ENCODE measurements around the gene ROPN1.
"Not testable (repeated sequence)": the region's sequence is repeated elsewhere in the genome, so short reads cannot be mapped to it uniquely, and the experiment has no call there.

ROPN1 gene

DNA sequence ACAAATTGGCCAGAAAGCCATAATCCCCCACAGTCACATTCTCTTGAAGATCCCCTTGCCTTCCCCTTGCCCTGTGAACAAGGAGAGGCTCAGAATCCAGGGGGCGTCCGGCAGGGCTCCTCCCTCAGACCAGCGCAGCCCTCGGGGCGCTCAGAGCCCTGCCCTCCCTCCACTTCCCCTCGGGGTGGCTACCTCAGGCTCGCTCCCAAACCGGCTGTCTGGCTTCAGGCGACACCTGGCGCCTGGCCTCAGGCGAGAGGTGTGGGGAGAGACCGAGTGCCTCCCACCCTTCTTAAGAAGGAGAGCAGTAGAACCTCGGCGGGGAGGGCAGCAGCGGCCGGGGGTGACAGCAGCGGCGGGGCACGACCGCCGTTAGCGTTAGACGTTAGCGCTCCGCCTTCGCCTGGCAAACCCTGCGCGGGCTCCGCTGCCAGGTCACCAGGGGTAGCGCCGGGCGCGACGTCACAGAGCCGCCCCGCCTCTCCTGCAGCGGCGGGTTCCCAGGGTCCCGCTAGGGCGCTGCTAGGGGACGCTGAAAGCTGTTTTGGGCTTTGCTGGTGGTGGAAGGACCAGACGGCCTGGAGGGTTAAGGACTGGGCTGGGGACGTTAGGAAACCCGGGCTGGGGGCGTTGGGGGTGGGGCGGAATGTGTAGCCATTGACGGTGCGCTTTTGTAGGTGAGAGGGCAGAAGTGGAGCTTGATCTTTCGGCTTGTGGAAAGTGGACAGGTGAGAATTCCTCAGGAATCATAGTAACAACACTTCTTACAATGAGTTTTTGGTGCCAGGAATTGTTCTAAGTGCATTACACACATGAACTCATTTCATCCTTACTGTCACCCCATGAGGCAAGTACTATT is at the start of gene ROPN1:
ROPN1 (minus strand) TSS at position 395 of the 859 bp plus-strand sequence. CDS start 11,643 bp downstream, outside the sequence.
- not testable (repeated sequence) for DNase-seq

DNA sequence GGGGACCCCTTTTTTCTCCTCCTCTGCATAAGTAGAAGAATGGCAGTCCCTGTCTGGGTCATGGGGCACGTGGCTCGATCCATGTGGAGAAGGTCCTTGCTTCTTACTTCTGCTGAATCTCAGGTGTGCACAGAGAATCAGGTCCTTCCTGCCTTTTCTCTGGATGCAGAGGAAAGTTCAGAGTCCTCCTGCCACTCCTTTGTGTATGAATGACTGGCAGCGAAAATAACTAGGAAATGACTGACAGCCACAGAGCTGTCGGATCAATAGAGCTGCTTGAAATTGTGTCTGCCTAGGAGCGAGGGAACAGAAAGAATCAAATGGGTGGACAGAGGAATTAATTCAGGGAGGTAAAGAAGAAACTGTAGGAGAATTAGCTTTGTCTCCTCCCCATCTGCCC is 49.6 kb upstream of the ROPN1 start:
- no peak for DNase-seq

DNA sequence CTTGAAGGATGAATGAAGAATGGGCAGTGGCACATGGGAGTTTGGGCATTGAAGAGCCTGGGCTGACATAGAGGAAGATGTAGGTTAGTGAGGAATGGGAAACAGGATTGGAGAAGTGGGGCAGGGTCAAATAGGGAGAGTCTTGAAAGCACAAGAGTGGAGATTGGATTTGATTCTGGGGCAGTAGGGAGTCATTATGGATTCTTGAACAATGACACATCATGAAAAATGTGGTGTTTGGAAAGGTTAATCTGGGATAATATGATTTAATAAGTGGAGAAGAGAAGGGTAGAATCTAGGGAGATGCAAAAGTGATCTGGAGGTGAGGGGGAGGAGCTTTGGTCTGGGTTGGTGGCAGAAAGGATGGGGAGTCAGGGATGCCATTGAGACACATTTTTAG is 45.4 kb upstream of the ROPN1 start:
- DNase-seq: no peak

DNA sequence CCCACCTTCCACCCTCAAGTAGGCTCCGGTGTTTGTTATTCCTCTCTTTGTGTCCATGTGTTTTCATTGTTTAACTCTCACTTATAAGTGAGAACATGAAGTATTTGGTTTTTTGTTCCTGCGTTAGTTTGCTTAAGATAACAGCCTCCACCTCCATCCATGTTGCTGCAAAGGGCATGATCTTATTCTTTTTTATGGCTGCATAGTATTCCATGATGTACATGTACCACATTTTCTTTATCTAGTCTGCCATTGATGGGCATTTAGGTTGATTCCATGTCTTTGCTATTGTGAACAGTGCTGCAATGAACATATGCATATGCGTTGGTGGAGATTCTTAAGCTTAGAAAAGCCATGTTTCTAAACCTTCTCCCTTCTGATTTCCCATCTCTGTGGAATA is 44.3 kb upstream of the ROPN1 start:
- DNase-seq: not testable (repeated sequence)

DNA sequence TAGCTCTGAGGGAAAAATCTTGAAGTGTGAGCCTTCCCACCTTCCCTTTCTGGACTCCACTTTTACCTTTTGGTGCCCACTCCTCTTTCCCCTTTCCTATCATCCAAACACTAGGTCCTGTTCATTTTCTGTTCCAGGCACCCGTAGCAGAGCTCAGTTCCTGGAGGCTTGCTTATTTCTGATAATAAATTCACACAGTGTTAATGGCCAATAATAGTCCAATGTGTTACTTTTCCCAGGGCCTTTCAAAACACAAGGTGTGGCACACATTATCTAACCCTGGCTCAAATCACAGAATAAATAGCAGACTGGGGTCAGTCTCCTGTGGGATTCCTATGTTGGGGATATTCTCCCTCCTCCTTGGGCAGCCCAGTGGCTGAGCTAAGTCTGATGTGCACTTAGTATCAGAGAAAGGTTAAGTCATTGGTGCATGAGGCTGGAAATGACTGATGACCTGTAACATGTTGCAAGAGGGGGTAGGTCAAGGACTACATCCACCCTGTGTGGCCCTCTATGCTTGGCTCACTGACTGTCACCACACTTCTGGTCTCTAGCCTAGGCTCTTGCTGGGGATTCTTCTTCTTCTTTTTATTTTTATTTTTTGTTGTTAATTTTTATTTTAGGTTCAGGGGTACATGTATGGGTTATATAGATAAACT is 43.7 kb upstream of the ROPN1 start:
- DNase-seq: no peak

DNA sequence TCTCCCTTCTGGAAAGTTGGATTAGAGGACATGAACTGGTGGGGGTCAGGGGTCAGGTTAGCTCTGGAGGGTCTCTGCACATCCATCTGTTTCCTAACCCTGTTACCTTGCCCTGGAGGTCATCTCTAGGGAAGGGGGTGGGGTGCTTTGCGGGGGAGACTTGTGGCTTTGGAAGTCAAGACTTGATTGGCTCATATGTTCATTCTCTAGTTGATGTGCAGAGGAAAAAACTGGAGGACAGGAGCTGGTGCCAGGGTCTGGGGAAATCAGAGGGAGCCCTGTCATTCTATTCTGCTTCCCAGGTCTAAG is 42.9 kb upstream of the ROPN1 start:
- DNase-seq: no peak

DNA sequence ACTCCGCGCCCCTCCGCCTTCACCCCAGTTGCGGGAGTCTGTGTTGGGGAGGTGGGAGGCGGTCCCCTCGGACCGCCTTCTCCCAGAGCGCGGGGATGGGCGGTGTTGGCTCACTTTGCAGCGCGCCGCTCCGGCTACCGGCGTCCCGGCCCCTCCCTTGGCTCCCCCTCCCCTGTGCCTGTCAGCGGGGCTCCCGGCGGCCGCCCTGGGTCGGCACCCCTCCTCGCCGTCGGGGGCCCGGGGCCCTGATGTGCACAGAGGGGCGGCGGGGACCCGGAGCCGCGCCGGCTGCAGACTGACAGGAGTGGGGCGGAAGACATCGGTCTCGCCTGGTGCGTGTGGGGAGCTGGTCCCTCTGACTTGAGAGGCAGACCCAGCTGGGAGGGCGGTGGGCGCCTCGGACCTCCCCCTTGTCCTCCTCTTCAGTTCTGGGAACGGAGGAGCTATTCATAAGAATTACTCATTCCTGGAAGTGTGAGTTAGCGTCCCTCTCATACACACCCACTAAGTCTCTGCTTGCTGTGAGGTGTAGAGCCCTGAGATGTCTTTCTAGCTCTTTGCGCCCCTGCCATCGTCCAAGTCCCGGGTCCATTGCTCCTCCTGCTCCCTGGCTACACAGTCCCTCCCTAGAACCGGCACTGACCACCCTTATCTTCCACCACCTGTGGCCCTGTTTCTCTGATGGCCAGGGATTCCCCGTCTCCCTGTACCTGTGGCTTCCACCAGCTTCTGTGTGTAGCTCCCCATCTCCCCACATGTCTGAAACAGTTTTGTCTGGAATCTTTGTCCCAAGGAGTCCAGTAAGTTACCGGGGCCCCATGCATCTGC is 42.3 kb upstream of the ROPN1 start:
- no peak for DNase-seq

DNA sequence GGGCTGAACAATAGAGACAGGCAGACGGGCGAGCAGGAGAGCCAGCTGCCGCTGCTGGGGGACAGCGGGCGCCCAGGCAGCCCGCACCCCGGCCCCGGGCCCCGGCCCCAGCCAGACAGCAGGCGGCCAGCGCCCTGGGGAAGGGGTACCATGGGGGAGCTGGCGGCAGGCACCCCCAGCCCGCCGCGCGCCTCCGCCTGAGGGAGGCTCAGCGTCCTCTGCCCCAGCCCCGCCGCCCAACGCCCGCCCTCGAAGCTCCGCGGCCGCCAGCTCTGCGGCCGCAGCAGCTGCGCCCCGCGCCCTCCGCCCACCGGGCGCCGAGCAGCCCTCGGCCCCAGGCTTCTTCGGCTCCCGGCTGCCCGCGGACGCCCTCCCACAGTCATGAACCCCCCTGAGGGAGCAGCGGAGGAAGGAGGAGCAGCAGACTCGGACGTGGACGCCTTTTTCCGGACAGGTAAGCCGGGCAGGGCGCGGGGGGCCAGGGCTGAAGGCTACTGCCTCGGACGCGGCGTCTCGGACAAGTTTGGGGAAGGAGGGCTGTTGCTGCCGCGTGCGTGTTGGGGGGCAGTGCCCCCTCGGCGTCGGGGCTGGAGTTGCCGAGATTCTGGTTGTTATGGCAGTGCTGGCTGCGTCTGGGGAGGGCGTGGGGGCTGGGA is 41.6 kb upstream of the ROPN1 start, which contains the start of gene KALRN:
KALRN (plus strand) TSS at position 10 of the 656 bp plus-strand sequence.
- peak; percentile 37 for DNase-seq

DNA sequence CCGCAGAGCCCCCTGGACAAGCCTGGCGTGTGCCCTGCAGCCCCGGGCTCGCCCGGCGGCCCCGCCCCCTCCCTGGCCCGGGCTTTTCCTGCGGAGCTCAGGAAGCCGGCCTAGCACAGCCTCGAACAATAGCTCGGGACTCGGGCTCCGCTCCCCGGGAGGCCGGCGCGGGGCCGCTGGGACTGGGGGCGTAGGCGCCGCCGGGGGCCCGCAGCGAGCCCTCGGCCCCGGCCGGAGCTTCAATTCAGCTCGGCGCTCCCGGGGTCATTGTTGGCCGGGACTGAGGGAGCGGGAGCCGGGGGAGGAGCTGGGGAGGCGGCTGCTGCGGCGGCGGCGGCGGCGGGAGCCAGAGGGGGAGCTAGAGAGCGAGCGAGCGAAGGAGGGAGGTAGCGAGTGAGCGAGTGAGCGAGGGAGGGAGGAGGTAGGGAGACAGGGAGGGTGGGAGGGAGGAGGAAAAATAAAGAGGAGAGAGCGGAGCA is 41.0 kb upstream of the ROPN1 start:
- DNase-seq: peak; percentile 93

DNA sequence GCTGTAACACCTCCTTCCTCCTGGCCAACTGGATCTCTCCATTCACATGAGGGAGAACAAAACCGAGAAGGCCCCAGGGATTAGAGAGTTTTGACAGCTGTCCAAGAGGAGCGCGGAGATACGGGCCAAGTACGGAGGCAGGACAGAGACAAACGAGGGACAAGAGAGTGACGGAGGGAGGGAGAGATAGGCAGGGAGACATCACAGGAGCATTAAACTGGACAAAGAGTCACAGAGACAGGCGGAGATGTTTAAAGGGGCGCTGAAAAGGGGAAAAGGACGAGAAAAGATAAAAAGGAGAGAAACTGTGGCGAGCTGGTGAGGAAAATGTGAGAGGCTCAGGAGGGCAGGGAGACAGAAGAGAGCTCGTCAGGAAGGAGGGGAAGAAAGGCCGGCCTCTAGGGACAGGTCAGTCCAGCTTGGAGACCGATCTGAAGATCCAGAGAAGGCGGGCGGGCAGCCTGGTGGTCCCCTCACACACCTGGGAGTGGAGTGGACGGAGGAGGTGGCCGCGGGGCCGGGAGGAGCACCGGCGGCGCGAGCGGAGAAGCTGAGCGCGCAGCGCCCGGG is 40.5 kb upstream of the ROPN1 start:
- DNase-seq: no peak

DNA sequence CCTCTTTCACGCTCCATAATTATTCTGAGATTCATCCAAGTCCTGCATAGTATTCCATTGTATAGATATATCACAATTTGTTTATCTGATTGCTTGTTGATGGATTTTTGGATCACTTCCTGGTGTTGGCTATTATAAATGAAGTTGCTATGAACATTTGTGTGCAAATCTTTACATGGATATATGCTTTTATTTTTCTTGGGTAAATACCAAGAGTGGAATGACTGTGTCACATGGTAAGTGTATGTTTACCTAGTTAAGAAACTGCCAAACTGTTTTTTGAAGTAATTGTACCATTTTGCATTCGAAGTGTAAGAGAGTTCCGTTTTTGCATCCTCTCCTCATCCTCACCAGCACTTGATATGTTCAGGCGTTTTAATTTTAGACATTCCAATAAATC is 34.6 kb upstream of the ROPN1 start:
- no peak for DNase-seq

DNA sequence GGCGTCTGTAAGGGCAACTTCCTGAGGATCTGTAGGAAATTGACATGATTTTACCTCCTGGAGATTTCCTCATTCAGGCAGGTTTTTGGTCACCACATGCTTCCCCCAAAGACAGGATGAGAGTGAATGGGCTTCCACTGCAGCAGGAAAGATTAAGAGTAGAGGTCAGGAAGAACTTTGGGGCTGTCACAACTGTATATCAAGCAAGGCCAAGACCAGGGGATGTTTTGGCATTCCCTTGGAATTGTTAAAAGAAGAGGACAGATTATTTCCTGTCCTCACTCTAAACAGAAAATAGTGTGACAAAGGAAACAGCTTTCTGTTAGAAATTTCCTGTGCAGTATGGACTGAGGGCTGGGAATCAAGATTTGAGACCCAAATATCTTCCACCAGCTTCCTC is 31.6 kb upstream of the ROPN1 start:
- not testable (repeated sequence) for DNase-seq

DNA sequence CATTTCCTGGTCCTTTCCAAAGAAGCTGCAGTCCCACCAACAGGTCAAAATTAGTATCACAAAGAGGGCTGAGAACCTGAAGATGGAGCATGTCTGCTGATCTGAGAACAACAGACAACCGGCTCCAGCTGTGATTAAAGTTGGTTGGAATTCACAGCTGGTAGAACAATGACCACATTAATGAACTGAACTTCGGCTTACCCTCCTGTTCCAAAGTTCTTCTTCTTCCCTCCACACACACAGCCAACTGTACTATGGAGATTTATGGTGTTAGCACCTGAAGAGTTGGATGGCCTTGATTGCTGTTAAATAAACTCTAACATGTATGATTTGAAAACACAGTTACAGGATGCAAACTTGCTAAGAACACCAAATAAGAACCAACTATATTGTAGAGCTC is 27.4 kb upstream of the ROPN1 start:
- DNase-seq: no peak

DNA sequence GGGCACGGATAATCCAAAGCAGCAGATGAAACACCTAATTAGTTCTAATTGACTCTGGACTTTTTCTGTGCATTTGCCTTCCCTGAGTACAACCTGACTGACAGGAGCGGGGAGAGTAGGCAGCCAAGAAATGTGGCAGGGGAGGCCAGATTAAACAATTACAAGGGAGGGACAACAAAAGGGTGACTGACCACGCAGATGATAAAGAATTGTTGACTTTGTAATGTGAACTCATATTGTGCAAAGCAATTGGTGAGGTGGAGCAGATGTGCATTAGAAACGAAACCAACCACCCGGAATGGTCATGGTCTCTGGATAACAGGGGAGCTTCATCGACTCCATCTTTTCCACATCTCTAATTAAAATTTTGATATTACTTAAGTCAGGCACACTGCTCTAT is 25.6 kb upstream of the ROPN1 start:
- DNase-seq: not testable (repeated sequence)

DNA sequence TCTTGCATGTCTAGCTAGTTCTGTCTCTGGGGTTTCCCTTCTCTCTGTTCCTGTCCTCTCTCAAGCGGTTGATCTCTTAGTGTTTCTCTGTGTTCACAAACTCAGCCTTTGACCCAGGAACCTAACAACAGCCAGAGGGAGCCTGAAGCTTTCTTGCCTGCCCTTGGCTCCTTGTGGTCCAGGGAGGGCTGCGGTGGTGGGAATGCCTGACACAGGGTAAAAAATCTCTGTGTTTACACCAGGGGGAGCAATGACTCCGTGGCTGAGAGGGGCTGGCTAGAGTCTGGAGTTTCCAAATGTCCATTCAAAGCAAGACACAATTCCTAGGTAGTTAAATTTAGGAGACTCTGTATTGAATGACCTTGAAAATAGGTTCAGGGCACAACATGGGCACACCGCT is 24.6 kb upstream of the ROPN1 start:
- not testable (repeated sequence) for DNase-seq

DNA sequence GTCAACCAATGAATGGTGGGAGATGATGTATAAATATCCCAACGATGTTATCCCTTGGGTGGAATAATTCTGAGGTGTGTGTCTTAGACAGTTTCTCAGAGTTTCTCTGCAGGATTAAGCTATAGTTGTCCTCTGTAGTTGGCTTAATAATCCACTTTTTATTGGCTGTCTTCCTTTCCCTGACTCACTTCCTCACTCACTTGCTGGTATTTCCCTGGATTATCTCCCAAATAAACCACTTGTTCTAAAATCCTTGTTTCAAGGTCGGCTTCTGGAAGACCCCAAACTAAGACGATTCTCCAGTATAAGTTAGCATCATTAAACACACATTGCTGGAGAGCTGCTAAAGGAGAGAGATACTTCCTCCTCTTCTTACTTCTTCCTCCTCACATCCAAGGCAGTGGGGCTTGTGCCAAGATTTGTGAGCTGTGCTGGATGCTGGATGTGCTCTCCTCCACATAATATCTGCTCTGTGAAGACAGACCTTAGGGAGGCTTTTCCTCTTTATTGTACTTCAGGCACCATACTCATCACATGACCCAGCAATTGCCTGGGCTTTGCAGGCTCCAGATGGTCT is 22.5 kb upstream of the ROPN1 start:
- no peak for DNase-seq

DNA sequence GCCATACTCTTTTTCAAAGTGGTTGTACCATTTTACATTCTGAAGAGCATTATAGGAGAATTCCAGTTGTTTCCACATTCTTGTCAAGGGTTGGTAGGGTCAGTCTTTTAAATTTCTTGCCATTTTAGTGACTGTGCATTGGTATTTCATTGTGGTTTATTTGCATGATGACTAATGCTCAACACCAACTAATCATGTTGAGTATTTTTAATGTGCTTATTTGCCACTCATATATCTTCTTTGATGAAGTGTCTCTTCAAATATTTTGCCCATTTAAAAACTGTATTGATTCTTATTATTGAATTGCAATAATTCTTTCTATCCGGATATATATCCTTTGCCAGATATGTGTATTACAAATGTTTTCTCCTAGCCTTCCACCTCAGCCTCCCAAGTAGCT is 16.4 kb upstream of the ROPN1 start:
- not testable (repeated sequence) for DNase-seq

DNA sequence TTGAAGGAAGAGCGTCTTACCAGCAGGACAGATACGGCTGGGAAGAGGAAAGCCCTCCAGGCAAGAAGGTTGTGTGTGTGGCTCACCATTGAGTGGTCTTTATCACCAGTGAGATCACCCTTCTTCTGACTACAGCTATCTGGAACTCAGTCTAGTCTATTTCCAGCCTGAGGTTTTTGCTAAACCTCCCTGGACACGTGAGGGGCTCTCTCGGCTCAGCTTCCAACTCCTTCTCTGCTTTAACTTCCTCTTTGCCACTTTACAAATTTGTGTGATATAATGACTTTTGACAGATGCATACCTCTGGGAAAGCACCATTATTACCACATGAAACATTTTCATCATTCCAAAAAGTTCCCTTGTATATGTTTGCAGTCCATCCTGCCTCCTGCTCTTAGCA is 15.3 kb upstream of the ROPN1 start:
- no peak for DNase-seq

DNA sequence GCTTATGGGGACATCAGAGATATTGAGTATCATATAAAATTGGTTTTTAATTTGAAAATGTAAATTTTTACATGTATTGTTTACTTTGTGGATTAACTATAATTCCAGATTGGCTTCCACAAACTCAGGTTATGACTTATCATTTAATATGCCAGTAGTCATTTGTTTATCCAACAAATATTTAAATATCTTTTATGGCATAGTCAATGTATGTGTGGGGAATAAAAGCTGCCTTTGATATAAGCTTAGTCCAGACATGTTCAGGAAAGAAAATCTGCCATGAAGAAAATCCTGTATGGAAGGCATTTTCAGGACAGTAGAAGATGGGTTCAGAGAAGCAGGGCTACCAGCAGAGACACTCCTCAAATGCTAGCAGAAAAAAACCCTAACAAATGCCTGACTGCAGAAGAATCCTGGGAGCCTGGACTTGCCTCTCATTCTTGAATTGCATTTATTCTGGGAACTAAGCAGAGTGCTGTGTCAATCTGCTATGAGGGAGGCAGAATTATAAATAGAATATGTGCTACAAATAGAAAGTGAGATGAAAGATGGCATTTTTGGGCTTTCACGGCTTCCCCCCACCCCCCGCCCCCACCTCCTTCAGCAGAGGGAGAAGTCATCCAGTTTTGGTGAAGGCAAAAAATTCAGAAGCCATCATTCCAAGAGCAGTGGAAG is 10.6 kb upstream of the ROPN1 start:
- not testable (repeated sequence) for DNase-seq

DNA sequence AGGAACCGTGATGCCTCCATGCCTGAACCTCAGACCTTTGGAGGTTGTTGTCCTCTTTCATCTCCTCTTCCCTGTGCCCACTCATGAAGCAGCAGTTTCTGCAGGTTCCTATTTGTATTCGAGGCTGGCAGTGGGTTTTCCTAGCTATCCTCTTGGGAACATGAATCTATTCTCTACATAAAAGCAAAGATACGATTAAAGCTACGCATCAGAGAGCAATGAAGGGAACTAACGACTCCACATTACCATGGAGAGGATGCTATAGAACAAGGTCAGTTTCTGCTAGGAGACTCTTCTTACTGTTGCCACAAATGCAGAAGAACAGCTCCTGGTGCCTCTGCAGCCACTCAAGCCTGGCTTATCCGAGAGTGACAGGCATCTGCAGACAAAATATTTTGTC is 9.4 kb upstream of the ROPN1 start:
- not testable (repeated sequence) for DNase-seq

DNA sequence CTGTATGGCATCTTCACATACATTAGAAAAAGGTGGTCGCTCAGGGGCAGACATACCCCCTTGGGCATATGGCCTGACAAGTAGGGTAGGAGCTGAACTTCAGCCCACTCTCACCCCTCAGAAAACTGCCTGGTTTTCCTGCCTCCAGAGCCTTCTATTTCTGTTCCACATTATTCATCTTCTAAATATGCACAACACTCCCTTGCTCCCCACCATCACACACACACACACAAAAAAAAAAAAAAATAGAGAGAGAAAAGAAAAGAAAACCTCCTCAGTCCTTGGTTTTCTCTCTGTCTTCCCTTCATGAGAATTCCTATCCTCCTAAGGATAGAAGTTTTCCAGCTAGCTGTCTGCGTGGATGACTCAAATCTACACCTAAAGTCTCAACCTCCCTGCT is 5.6 kb upstream of the ROPN1 start:
- no peak for DNase-seq

DNA sequence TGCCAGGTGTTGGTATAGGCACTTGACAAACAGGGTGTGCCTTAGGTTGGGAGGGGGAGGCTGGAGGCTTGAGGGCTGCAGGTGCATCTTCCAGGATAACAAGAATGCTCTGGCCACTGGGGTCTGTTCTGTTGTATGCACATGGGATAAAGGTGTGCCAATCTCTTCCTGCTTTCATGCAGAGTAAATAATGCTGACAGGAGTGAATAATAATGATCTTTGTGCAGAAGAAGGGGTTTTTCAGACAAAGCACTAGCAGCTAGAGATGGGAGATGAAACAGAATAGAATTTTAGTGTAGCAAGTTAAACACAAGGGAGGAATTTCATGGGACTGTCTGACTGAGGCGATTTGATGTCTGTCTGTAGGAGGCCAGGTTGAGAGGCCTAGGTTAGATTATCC is 1.9 kb upstream of the ROPN1 start:
- DNase-seq: no peak
